ENCODE data around the gene MRGPRX2.

- TF ChIP-seq CTCF (conservative IDR thresholded peaks at IDR 0.05 in 1 of 2, IDR thresholded peaks at IDR 0.05 in 1 of 2; ENCODE audit: low read depth in 1 of 2, low read length in 2 of 2) = peak; percentile 95 to 96
- TF ChIP-seq EZH2 (IDR thresholded peaks at IDR 0.05; ENCODE audit: low read length, missing control alignments) = no peak
Observed at GRCh38 chr11:19071255-19071654, 10.7 kb upstream of the MRGPRX2 start.
